Ovary (tissue), 3 donors: ENCODE data around the gene MRO.

Experiments
- EP300 ChIP-seq: sonication (generic); formaldehyde crosslinking; IDR thresholded peaks from one replicate; pipeline ENCODE4 v1.6.1; 2017; ENCODE audit warnings: antibody characterized with exemption
- POLR2A ChIP-seq: fragments of 450-650 bp; IDR thresholded peaks from one replicate; pipeline ENCODE4 v1.6.1; 2017; ENCODE audit warnings: antibody characterized with exemption, mild to moderate bottlenecking, moderate library complexity
- TF ChIP-seq, protein P1 (sequence below), 3 donors: fragments of 450-650 bp in 2 of 3; fragments of 200-600 bp in 1 of 3; IDR thresholded peaks; one replicate each; pipeline versions ENCODE4 v1.5.1 to v1.8.0; 2016 to 2022; ENCODE audit warnings: antibody characterized with exemption in 3 of 3, mild to moderate bottlenecking in 1 of 3
- donor health status: DM: no; HTN: no; CAD: no.

DNA sequence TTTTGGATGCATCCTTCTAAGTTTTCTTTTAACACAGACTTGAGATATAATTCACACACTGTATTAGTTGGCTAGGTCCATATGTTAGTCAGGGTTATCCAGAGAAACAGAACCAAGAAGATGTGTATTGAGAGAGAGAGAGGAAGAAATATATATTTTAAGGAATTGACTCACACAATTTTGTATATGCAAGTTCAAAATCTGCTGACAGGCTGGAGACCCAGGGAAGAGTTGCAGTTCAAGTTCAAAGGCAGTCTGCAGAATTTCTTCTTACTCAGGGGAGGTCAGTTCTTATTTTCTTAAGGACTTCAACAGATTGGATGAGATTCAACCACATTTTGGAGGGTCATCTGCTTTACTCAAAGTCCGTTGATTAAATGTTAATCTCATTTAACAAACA is 23.0 kb upstream of the MRO start:
- TF ChIP-seq, protein P1, sequence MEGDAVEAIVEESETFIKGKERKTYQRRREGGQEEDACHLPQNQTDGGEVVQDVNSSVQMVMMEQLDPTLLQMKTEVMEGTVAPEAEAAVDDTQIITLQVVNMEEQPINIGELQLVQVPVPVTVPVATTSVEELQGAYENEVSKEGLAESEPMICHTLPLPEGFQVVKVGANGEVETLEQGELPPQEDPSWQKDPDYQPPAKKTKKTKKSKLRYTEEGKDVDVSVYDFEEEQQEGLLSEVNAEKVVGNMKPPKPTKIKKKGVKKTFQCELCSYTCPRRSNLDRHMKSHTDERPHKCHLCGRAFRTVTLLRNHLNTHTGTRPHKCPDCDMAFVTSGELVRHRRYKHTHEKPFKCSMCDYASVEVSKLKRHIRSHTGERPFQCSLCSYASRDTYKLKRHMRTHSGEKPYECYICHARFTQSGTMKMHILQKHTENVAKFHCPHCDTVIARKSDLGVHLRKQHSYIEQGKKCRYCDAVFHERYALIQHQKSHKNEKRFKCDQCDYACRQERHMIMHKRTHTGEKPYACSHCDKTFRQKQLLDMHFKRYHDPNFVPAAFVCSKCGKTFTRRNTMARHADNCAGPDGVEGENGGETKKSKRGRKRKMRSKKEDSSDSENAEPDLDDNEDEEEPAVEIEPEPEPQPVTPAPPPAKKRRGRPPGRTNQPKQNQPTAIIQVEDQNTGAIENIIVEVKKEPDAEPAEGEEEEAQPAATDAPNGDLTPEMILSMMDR (IDR thresholded peaks at IDR 0.05), result no peak
- TF ChIP-seq POLR2A (no peak), EP300 (no peak)
